Midbrain (tissue), 1 donor: ENCODE data around the gene LYSMD3.

Experiments used
- DNase-seq: peaks from one replicate; lab custom pipeline; 2025; lab: John Stamatoyannopoulos, UW

The LYSMD3 gene

DNA sequence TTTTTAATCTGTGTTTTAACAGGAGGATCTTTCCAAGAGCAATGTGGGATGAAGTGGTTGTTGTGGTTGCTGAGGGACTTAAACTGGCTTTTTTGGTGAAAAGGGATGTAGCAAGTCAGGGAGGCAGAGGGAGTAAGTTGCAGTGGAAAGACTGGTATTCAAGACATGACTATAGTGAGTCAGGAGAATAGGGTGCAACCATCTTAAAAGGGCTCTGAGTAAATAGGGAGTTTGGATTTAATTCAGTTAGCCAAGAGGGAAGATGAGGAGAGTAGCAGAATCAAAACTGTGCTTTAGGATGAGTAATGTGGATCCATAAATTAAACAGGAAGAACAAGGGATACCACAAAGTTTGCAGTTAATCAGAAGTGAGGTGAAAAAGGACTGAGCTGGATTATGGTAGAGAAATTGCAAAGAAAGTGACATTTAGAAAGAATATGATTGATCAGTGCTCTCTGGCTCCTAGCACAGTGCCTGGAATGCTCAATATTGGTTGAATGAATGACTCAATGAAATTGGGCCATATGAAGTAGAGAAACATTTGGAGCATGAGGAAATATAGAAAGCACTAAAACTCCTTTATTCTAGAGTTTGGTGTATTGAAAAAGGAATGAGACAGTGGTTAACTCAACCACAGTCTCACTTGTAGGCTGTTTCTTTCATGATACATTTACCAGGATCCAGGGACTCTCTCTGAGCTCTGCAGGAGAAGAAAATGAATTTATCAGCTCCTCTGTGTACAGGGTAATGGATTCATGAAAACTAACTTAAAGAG, 49.6 kb downstream of the LYSMD3 start:
- DNase-seq: no peak

DNA sequence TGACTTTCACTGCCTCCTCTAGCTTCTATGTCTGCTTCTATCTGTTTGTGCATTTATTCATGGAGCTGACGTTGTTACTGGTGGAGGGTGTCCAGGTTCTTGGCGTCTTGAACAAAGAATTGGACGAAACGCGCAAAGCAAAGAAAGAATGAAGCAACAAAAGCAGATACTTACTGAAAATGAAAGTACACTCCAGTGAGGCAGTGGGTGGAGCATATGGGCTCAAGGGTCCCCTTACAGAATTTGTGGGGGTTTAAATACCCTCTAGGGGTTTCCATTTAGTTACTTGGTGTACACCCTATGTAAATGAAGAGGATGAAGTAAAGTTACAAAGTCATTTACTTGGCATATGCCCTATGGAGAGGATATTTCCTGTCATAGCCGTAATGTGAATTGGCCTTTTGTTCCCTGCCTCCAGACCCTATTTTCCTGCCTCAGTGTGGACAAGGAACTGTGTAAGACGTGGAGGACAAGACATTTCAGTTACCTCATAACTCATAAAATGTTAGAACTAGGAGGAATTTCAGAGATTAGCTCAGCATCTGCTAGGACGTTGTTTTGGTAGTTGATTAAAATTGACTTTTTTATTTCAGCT, 51.7 kb downstream of the LYSMD3 start:
- peak; percentile 15 for DNase-seq

DNA sequence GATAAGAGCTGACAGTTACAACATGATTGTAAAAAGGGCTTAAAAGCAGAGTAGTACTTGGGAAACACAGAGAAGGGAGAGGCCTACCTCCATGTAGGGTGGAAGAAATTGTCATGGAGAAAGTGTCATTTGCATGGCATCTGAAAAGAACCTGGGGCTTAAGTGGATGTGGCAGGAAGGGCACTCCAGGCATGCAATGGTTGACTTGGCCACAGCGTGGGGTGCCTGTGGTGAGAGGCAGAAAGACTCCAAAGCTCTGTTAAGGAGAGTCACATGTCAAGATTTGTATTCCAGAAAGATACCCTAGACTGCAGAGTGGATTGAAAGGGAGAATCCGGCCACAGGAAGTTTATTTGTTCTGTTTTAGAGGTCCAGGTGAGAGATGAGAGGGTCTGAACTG, 52.3 kb downstream of the LYSMD3 start:
- no peak for DNase-seq

DNA sequence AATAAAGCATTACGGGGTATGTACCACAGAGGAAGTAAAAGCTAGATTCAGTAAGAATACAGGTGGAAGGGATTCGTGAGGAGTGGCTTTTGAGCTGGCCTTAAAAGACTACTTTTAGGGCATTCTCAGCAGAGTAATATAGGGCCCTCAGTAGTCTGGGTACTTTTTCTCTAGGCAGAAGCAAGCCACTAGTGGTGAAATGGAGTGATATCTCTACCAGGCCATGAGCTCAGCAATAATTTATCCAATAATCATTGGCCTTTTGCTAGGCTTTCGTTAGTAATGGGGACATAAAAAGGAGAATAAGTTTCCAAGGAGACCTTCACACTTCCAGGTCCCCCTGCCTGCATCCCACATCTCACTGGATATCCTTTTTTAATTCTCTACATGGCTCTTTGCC, 53.0 kb downstream of the LYSMD3 start:
- no peak for DNase-seq

DNA sequence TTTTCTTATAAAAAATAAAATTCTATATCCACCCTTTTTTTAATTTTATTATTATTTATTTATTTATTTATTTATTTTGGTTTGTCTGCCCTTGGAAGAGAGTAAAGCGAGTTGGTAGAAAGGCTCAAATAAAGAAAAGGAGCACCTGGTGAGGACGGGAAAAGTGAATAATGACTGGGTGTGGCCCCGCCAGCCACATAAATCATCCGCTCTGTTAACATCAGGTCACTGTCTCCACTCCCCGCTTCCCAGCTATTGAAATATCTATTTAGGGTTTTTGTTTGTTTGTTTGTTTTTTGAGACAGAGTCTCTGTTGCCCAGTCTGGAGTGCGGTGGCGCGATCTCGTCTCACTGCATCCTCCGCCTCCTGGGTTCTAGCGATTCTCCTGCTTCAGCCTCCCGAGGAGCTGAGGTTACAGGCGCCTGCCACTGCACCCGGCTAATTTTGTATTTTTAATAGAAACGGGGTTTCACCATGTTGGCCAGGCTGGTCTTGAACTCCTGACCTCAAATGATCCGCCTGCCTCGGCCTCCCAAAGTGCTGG, 53.9 kb downstream of the LYSMD3 start:
- no peak for DNase-seq

DNA sequence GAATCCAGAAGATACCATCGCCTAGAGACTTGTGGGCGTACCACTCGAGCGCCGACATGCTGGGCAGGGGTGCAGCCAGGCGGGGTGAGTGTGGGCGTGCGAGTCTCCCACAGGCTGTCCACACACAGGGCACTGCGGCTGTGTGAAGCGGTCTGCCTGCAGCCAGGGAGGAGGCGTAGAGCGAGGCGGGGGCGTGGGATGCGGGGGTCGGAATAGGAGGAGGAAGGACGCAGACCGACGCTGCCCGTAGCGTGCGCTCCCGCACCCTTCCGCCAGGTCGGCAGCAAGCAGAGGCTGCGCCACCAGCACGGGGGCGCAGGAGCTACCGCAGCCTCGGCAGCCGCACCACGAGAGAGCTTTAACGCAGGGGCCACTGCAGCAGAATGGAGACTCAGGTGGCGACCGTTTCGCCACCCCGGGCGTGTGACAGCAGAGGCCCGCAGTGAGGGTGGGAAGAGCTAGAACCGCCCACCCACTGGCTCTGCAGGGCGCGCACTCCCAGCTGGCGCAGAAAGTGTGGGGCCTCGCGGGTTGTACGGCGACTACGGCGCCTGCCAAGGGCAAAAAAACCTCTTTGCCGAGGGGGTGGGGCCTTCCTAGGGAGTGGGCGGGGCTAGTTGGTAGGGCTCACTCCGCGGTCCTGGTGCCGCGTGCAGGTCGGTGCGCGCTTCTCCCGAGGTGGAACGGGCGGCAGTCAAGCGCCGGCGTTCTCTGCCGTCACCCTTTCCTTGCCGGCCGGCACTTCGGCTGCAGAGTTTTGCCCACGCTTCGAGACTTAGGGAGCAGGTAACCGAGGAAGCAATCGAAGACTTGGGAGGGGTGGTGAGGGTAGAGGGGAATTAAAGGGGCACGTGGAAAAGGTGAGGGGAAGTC, 54.9 kb downstream of the LYSMD3 start, which contains the start of the genes MBLAC2 and POLR3G:
Gene MBLAC2 (minus strand): TSS at position 537 of the 873 bp plus-strand sequence. CDS start 479 bp downstream, at position 58.
Gene POLR3G (plus strand): TSS at position 630 of the 873 bp plus-strand sequence. CDS start 10,704 bp downstream, outside the sequence.
- DNase-seq: peak; percentile 92

DNA sequence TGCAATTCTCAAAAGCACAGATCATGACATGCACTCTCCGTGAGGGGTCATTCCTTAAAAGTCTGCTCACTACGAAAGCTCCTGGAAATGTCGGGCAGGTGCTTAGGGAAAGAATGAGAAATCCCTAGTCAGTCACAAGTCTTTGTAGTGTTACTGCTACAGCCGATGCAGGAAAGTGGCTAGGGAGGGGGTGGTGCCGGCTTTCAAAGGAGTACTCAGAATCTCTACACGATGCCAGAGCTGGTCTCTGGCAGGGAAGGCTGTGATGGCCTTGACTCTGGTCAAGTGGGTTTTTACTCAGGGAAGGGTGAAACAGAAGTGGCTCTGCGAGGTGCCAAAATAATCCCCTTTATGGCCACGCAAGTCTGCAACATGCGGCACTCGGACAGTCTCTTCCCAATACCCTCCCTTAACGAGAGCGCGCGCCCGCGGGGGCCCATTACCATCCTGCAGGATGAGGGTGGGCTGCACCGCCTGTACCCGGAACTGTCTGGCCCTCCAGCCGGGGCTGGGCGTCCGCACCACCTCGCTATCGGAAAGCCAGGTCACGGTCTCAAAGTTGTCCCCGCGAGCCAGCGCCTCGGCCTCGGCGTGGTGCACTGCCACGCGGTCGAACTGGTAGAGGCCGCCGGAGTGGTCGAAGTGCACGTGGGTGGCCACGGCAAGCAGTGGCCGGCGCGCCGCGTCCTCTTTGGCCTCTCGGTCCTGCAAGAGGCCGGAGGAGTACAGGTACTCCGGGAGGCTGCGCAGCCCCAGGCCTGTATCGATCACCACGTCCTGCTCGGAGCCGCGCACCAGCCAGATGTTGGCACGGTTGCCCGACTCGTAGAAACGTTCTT, 55.8 kb downstream of the LYSMD3 start:
- DNase-seq: peak; percentile 54

DNA sequence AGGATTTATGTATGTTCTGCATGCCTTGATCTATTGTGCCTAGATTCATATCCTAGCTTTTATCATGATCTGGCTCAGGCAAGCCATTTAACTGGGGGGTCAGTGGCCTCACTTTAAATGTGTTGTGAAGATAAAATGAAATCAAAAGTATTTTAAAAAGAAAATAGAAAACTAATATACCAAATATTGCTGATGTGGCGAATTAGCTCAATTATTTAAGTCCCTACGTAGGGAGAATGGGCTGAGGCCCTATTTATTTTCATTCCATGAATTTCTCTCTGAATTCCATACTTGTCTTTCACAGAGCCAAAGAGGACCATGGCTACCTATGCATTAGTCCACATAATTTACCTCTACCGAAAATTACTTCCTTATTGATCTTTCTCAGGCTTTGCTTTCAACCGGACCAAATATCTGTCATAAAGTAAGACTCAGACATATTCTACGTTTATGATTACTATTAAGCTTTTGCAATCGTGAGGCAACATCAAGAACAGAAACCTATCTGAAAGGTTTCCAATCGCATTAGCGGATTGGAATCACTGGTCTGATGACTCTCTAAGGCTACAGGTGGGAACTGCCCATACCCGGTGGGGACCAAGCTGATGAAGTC, 56.5 kb downstream of the LYSMD3 start:
- DNase-seq: no peak
